Measurements from ENCODE around the gene TNFRSF4.
A peak's percentile ranks its signal among the peaks of the same experiment; 100 is the strongest.

The TNFRSF4 gene

DNA sequence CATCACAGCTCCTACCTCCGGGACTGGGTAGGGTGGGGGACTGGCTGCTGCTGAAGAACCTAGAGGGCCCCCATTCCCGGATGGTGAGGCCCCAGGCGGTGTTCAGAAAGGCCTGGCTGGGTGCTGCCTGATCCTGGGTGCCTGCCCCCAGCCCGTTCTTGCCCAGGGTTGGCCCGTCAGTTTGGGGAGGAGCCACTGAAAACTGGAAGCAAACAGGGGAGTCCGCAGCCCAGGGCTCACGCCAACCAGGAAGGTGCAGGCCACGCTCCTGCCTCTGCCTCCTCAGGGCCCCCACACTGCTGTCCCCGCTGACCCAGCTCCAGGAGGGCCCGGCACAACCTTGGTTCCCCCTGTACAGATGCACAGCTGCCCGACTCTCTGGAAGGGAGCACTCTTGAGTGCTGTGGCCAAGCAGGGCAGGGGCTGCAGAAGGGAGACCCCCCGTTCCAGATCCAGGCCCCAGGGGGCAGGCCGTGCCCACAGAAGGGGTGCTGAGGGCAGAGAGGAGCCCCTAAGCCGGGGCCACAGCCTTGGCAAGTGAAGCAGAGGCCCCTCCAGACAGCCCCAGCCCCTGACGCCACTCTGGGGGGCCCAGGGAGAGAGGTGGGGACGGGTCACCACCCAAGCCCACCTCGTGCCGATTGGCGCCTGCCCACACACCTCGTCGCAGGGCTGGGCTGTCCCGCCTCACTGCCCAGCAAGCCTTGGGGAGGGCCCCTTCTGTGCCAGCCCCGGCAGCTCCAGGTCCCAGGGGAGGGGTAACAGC, 27.1 kb upstream of the TNFRSF4 start:
- H3K27me3 Mint-ChIP-seq (ENCODE audit: low read depth) = no peaks in the 10 kb centered on the region
- H3K9me3 Mint-ChIP-seq = no peaks in the 10 kb centered on the region
- no peak for DNase-seq (ENCODE audit: low spot score)
- no peaks in the 10 kb centered on the region for H3K4me1 Mint-ChIP-seq (ENCODE audit: low read depth)
- no peaks in the 10 kb centered on the region for H3K36me3 Mint-ChIP-seq (ENCODE audit: low read depth)
- H3K27ac Mint-ChIP-seq = peak overlapping the region; percentile 52
- no peak overlapping the region for H3K4me3 Mint-ChIP-seq

DNA sequence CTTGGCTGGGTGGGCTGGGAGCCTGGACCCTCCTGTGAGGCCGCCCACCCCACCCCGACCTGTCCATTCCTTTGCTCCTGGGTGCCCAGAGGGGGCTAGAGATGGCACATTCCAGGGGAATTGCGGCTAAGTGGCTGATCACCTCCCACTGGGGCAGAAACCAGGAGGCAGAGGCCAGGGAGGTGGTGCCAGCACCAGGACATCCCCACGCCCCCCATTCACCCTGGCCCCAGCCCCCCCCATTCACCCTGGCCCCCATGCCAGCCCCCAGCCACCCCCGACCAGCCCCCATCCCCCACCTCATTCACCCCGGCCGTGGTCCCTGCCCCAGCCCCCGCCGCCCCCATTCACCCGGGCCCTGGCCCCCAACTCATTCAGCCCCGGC, 26.4 kb upstream of the TNFRSF4 start:
- Mint-ChIP-seq H3K36me3 (ENCODE audit: low read depth) (no peaks in the 10 kb centered on the region), H3K27me3 (ENCODE audit: low read depth) (no peaks in the 10 kb centered on the region), H3K4me3 (no peak overlapping the region), H3K4me1 (ENCODE audit: low read depth) (no peaks in the 10 kb centered on the region), H3K9me3 (no peaks in the 10 kb centered on the region), H3K27ac (no peak overlapping the region)
- no peak for DNase-seq (ENCODE audit: low spot score)

DNA sequence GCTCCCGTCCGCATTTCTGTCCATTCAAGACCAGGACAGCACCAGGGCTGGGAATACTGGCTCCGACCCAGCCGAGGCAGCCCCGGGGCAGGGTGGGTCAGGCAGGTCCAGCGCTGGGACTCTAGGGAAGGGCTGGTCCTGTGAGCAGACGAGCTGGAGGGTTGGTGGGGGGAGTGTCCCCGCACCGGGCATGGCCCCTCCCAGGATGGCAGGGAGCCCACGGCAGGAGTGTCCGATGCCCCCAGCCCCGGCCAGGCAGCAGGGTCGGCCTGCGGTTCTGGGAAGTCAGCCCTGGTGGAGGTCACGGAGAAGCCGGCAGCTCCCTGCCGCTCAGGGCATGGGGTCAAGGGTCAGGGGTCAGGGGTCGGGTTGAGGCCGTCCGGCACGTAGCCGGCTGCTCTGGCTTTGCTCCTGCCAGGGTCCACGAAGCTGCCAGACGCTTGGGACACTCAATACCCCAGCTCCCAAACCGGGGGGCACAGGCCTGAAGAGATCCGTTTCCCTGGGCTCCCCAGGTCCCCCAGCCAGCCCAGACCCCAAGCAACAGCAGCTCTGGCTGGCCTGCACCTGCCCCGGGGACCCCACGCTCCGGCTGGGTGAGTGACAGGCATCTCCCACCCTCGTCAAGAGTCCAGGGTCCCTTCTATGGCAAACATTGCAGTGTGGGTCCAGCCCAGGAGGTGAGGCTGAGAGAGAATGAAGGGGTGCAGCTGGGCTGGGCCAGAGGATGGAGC, 25.8 kb upstream of the TNFRSF4 start:
- Mint-ChIP-seq H3K36me3 (ENCODE audit: low read depth) (peaks cover 1% of the 10 kb centered on the region), H3K27me3 (ENCODE audit: low read depth) (no peaks in the 10 kb centered on the region), H3K4me1 (ENCODE audit: low read depth) (no peaks in the 10 kb centered on the region), H3K9me3 (no peaks in the 10 kb centered on the region), H3K4me3 (no peak overlapping the region), H3K27ac (no peak overlapping the region)
- DNase-seq (ENCODE audit: low spot score) = no peak

DNA sequence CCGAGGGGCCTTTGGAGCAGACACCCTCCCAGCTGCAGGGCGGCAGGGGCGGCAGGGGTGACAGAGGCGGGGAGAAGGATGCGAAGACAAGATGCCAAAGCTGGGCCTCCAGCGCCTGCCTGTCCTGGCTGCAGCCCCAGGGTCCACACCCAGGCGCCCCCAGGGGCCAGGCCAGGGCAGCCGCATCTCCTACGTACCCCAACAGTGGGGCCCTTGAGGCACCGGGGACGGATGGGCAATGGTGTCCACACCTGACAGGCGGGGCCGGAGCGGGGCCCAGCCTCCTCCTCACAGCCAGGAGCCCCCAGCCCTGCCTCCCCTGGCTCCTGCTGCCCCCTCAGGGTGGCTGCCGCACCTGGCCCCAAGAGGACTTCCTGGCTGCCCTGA, 25.3 kb upstream of the TNFRSF4 start:
- H3K9me3 Mint-ChIP-seq = no peaks in the 10 kb centered on the region
- DNase-seq (ENCODE audit: low spot score) = no peak
- peaks cover 6% of the 10 kb centered on the region for H3K36me3 Mint-ChIP-seq (ENCODE audit: low read depth)
- no peaks in the 10 kb centered on the region for H3K4me1 Mint-ChIP-seq (ENCODE audit: low read depth)
- no peak overlapping the region for H3K27ac Mint-ChIP-seq
- no peak overlapping the region for H3K4me3 Mint-ChIP-seq
- H3K27me3 Mint-ChIP-seq (ENCODE audit: low read depth) = no peaks in the 10 kb centered on the region

DNA sequence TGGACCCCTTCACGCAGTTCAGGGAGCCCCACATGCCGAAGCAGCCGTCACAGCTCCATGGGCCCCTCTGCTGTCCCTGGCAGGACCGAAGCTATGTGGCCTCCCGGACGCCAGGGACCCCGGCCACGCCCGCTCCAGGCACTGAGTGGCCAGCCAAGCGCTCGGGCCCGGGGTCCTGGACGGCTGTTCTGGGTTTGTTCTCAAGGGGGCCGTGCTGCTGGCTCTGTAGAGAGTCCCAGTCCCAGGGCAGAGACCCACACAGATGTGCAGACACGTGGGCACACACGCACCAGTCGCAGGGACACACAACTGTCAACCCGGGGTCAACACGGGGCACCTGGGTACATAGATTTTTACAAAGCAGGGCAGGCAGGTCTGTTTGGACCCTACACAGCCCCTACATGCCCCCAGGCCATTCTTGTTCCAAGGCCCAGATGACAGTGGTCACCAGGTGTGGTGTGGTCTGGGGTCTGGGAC, 24.8 kb upstream of the TNFRSF4 start:
- Mint-ChIP-seq H3K27me3 (ENCODE audit: low read depth) (no peaks in the 10 kb centered on the region), H3K27ac (no peak overlapping the region), H3K9me3 (no peaks in the 10 kb centered on the region), H3K4me3 (no peak overlapping the region), H3K36me3 (ENCODE audit: low read depth) (peaks cover 9% of the 10 kb centered on the region), H3K4me1 (ENCODE audit: low read depth) (no peaks in the 10 kb centered on the region)
- no peak for DNase-seq (ENCODE audit: low spot score)

DNA sequence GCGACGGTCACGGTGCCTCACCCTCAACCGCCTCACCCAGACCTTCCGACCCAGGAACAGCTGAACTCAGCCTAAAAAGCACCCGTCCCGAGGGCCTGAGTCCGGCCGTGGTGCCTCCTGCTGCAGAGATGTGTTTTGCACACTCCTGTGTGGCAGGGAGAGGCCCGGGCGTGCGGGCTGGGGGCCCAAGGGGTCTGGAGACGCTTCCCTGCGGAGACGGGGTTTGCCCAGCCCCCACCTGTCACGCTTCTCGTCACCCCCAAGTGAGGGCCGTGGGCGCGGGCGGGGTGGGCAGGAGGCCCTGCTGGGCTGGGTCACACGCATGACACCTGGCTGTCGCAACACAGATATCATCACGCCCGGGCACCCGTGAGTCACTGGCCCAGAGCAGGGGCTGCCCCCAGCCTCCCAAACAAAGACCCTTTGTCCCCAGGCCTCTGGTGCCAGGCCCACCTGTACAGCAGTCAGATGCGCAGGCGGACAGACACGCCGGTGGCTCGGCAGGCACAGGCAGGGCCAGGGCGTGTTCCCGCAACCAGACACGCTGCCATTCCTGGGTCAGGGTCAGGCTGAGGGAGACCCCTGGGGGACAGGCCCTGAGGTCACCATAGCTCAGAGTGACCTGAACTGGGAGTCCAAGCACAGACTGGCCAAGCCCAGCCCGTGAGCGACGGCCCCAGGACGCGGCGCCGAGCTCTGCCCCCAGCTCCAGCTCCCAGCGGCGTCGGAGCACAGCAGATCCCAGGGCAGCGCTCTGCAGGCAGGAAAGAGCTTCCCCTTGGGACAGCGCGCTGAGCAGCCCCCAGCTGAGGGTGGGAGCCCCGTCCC, 24.1 kb upstream of the TNFRSF4 start:
- Mint-ChIP-seq H3K4me3 (no peak overlapping the region), H3K27ac (no peak overlapping the region), H3K36me3 (ENCODE audit: low read depth) (peaks cover 13% of the 10 kb centered on the region), H3K9me3 (no peaks in the 10 kb centered on the region), H3K27me3 (ENCODE audit: low read depth) (no peaks in the 10 kb centered on the region), H3K4me1 (ENCODE audit: low read depth) (peaks cover 3% of the 10 kb centered on the region)
- DNase-seq (ENCODE audit: low spot score) = no peak

DNA sequence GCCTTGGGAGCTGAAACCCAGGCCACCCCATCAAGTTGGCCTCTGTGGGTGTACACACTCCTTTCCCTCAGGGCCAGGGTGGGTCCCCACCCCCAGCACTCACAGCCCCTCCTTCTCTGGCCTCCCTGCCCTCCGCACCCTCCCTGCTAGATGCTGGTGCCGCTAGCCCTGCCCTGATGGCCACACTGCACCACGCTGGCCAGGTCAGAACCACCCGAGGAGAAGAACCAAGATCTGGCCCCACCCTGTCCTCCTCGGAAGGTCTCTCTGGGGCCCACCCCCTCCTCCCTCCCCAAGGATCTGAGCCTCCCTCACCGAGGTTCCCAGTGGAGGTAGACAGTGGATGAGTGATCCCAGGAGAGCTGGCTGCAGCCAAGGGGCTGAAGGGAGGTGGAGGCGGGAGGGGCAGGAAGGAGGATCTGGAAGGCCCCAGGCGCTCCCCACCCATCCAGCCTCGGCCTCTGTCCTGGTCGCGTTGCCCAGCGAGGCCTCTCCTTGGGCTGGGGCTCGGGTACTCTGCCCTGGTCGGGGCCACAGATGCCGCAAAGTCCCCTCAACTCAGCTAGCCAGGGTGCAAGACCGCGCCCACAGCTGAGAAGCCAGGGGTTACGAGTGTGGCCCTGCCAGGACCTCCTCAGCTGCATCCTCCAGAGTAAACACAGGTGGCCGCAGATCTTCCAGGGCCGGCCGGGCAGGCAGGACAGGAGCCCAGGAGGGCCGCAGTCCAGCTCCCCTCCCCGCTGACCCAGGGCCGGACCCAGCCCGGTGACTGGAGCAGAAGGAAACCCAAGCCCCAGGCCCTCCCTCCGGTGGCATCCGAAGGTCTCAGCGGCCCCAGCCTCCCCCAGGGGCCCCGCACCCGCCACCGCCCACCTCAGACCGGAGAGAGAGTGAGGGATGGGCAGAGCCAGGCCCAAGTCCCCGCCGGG, 23.3 kb upstream of the TNFRSF4 start:
- no peaks in the 10 kb centered on the region for H3K9me3 Mint-ChIP-seq
- H3K4me1 Mint-ChIP-seq (ENCODE audit: low read depth) = peaks cover 3% of the 10 kb centered on the region
- no peak overlapping the region for H3K4me3 Mint-ChIP-seq
- H3K27ac Mint-ChIP-seq = no peak overlapping the region
- DNase-seq (ENCODE audit: low spot score) = no peak
- peaks cover 13% of the 10 kb centered on the region for H3K36me3 Mint-ChIP-seq (ENCODE audit: low read depth)
- no peaks in the 10 kb centered on the region for H3K27me3 Mint-ChIP-seq (ENCODE audit: low read depth)

DNA sequence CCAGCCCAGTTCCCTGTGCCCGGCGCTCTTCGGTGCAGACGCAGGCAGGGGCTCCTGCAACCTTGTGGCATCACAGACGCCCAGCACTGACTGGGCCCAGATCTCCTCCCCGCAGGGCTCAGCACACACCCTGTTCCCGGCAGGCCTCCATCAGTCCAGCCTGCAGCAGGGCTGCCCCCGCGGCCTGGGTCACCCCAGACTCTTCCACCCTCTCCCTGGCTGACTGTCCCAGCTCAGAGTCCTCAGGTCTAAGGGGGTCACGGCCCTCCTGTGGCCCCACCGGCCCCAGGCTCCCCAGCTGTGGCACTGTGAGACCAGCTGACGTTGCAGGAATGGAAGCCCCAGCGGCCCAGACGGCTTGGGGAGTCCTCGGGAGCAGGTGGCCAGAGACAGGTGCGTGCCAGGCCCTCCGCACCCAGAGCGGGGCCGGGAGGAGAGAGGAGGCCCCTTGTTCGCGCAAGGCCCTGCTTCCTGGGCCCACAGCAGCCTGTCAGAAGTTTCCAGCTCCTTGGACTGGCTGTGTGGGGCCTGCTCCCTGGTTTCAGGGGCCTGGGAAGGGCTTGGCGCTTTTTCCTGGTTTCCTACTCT, 22.3 kb upstream of the TNFRSF4 start:
- Mint-ChIP-seq H3K4me3 (no peak overlapping the region), H3K27ac (no peak overlapping the region), H3K9me3 (no peaks in the 10 kb centered on the region), H3K36me3 (ENCODE audit: low read depth) (peaks cover 14% of the 10 kb centered on the region), H3K4me1 (ENCODE audit: low read depth) (peaks cover 3% of the 10 kb centered on the region), H3K27me3 (ENCODE audit: low read depth) (no peaks in the 10 kb centered on the region)
- DNase-seq (ENCODE audit: low spot score) = no peak

DNA sequence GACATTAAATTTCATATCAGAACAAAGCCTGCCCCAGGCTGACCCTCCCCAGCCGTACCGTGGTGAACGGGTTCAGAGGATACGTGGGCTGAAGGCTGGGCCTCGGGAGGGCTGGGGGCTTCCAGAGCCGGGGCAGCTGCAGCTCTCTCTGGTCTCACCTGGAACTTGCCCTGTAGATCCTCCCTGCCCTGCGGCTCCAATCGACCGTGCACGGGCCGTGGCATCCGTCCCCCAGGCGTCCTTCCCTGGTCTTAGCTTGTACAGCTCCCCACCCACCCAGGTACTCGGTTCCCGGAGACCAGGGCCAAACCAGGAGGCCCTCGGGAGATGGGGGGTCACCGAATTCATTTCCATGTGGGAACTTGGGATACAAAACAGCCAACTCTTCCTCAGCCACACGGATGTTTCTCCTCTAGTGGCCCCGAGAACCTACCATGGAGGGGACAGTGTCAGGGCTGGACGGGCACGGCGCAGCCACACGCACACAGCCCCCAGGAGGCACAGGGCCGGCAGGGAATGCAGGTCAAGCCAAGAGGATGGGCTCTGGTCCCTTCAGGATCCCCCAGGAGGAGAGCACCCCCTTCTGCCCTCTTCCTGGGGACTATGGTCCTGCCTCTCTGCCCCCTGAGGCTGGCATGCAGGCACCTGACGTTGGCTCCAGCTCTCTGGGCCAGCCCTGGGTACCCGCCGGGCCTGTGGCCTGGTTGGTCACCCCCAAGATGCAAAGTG, 21.2 kb upstream of the TNFRSF4 start:
- peaks cover 21% of the 10 kb centered on the region for H3K36me3 Mint-ChIP-seq (ENCODE audit: low read depth)
- no peaks in the 10 kb centered on the region for H3K27me3 Mint-ChIP-seq (ENCODE audit: low read depth)
- H3K4me1 Mint-ChIP-seq (ENCODE audit: low read depth) = peaks cover 7% of the 10 kb centered on the region
- H3K27ac Mint-ChIP-seq = no peak overlapping the region
- DNase-seq (ENCODE audit: low spot score) = no peak
- H3K4me3 Mint-ChIP-seq = no peak overlapping the region
- H3K9me3 Mint-ChIP-seq = no peaks in the 10 kb centered on the region

DNA sequence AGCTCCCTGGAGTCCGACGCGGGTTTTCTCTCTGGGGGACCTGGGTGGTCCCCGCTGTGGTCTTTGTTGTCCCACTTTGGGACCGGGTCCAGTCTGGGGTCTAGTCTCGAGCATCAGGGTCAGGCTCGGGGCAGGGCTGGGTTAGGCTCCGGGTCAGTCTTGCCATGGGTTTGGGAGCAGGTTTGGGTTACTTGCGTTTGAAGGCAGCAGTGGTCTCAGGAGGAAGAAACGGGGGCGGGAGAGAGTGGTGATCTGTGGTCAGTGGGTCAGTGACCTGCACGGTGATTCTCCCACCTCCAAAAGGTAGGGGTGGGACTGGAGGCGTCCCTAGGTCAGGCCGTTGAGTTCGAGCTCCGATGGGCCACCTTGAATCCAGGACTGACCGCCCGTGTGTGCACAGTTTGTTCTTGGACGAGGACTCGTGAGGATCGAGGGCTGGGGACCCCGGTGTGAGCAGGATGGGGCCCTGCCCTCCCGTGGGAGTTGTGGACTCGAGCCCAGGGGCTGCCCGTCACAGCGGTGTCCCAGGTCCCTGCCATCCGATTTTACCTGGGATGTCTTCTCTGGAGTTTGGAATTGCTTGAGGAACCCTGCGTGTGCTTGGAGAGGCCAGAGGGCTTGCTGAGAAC, 20.3 kb upstream of the TNFRSF4 start:
- H3K36me3 Mint-ChIP-seq (ENCODE audit: low read depth) = peaks cover 27% of the 10 kb centered on the region
- no peaks in the 10 kb centered on the region for H3K9me3 Mint-ChIP-seq
- no peaks in the 10 kb centered on the region for H3K27me3 Mint-ChIP-seq (ENCODE audit: low read depth)
- H3K4me3 Mint-ChIP-seq = peak overlapping the region; percentile 86
- H3K27ac Mint-ChIP-seq = peak overlapping the region; percentile 15
- peaks cover 12% of the 10 kb centered on the region for H3K4me1 Mint-ChIP-seq (ENCODE audit: low read depth)
- no peak for DNase-seq (ENCODE audit: low spot score)

DNA sequence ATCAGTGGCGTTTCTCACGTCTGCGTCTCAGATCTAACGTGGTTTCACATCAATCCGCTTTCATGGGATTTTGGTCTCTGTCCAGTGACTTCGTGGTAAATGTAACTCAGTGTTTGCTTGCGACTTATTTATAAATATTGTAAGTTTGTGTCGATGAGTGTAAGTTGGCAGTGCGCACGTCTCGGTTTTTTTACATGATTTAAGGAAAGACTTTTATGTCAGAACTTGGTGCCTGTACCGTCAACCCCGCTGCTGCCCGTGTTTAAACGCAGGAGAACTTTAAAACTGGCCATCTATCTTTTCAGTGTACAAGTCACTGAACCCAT, 19.6 kb upstream of the TNFRSF4 start:
- Mint-ChIP-seq H3K27me3 (ENCODE audit: low read depth) (no peaks in the 10 kb centered on the region), H3K4me3 (peak overlapping the region; percentile 86), H3K4me1 (ENCODE audit: low read depth) (peaks cover 12% of the 10 kb centered on the region), H3K36me3 (ENCODE audit: low read depth) (peaks cover 31% of the 10 kb centered on the region), H3K27ac (peak overlapping the region; percentile 85), H3K9me3 (no peaks in the 10 kb centered on the region)
- no peak for DNase-seq (ENCODE audit: low spot score)

DNA sequence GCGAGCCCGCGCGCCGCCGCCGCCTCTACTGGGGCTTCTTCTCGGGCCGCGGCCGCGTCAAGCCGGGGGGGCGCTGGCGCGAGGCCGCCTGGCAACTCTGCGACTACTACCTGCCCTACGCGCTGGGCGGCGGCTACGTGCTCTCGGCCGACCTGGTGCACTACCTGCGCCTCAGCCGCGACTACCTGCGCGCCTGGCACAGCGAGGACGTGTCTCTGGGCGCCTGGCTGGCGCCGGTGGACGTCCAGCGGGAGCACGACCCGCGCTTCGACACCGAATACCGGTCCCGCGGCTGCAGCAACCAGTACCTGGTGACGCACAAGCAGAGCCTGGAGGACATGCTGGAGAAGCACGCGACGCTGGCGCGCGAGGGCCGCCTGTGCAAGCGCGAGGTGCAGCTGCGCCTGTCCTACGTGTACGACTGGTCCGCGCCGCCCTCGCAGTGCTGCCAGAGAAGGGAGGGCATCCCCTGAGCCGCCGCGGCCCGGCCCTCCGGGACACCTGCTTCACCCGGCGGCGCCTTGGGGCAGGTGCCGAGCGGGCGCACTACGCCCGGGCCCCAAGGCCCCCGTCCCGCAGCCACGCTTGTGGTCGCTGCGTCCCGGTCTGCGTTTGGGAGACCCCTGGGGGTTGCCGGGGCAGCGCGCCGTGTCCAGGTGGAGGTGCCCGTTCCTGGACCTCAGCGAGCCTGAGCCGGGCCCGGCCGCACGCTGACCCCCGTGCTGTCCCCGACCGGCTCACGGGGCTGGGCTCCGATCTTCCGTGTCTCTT, 19.0 kb upstream of the TNFRSF4 start:
- peak overlapping the region; percentile 86 for H3K4me3 Mint-ChIP-seq
- no peak for DNase-seq (ENCODE audit: low spot score)
- no peaks in the 10 kb centered on the region for H3K27me3 Mint-ChIP-seq (ENCODE audit: low read depth)

More for the DNA sequence above, 19.0 kb upstream of the TNFRSF4 start:
- H3K9me3 Mint-ChIP-seq = no peaks in the 10 kb centered on the region
- H3K36me3 Mint-ChIP-seq (ENCODE audit: low read depth) = peaks cover 31% of the 10 kb centered on the region
- peaks cover 12% of the 10 kb centered on the region for H3K4me1 Mint-ChIP-seq (ENCODE audit: low read depth)
- H3K27ac Mint-ChIP-seq = peak overlapping the region; percentile 85

All from T-helper 2 cell treated with Interferon-gamma antibody and Interleukin-4, amounts not matched to agents 5 μg/mL and 100 μg/mL, for 36 hours (primary cell).